Testis (tissue), 3 donors: Measurements from ENCODE around the gene UBE2J1. TPM values are rescaled to one million over a fixed set of nuclear protein-coding genes. Genes with fewer than 3 reads are reported as not detected.

Experiments used
- DNase-seq: peaks from one replicate; pipeline ENCODE4 v3.0.0-alpha.2; 2019
- H3K27ac ChIP-seq, 2 donors: fragments of 200-600 bp; sonication (generic); one replicate each; pipeline ENCODE4 v1.5.1; 2019
- H3K27me3 ChIP-seq: fragments of 200-600 bp; sonication (generic); one replicate; pipeline ENCODE4 v1.5.1; 2019
- H3K36me3 ChIP-seq: fragments of 200-600 bp; sonication (generic); one replicate; pipeline ENCODE4 v1.5.1; 2017; ENCODE audit warnings: low read depth; ENCODE audit errors: missing control alignments
- H3K4me1 ChIP-seq: fragments of 200-600 bp; sonication (generic); one replicate; pipeline ENCODE4 v1.5.1; 2019
- H3K4me3 ChIP-seq, 2 donors: fragments of 200-600 bp; sonication (generic); one replicate each; pipeline ENCODE4 v1.5.1; 2017 to 2019
- H3K9me3 ChIP-seq: fragments of 200-600 bp; sonication (generic); one replicate; pipeline ENCODE4 v1.5.1; 2017
- CTCF ChIP-seq, 3 experiments: fragments of 450-650 bp in 2 of 3; fragments of 200-600 bp in 1 of 3; sonication (generic) in 1 of 3; IDR thresholded peaks; one replicate each; pipeline ENCODE4 v1.5.1; 2016 to 2019; ENCODE audit warnings: antibody characterized with exemption in 3 of 3, mild to moderate bottlenecking in 2 of 3, moderate library complexity in 1 of 3
- POLR2A ChIP-seq: fragments of 450-650 bp; IDR thresholded peaks from one replicate; pipeline ENCODE4 v1.6.1; 2017; ENCODE audit warnings: antibody characterized with exemption, mild to moderate bottlenecking, moderate library complexity
- WGBS, 2 donors: methylation state at CpG; one replicate each; pipeline ENCODE4 v1.1.5; 2018; 5-methylcytosine and 5-hydroxymethylcytosine counted together
- intact Hi-C: fragments of 100-400 bp; cut with DNase I; formaldehyde crosslinking; loops from one replicate; pipeline ENCODE4 v1.15.1; 2023; ENCODE audit warnings: low total_unique reads
- polyA plus RNA-seq: library from polyadenylated mRNA; stranded (reverse); fragments of 350-450 nt; fragmentation: Illumina TruSeq; extraction: RNeasy Lipid Tissue Mini Kit (QIAGEN cat#74804); gene quantifications from one replicate; pipeline ENCODE4 v1.2.3, GENCODE V29; 2014; ENCODE audit warnings: low read depth, low replicate concordance; ENCODE audit not compliant: insufficient read depth
- total RNA-seq, 2 donors: library from RNA; depleted of rRNA; stranded (reverse); fragments of >200 nt; gene quantifications; one replicate each; pipeline ENCODE4 v1.2.3, GENCODE V29; 2016

UBE2J1 gene
- total and polyA plus RNA-seq, 3 donors from 2014 or later = 28.7 to 47.3 (median 38.4) TPM

- WGBS, 2 donors = 86 to 90% methylated on average over 10 to 11 of the region's 11 CpGs
- DNase-seq = no peak
- Histone ChIP-seq H3K27ac (no peak overlapping the region), H3K9me3 (no peaks in the 10 kb centered on the region), H3K36me3 (no peaks in the 10 kb centered on the region), H3K27me3 (no peaks in the 10 kb centered on the region), H3K4me1 (no peaks in the 10 kb centered on the region), H3K4me3 (no peak overlapping the region)
- intact Hi-C loops = no loop called here
- TF ChIP-seq POLR2A (no peak), CTCF (IDR thresholded peaks at IDR 0.05) (no peak)
Observed at GRCh38 chr6:89291256-89291819, 61.2 kb downstream of the UBE2J1 start.

GRCh38 chr6:89290401-89291155 is 61.9 kb downstream of the UBE2J1 start:
- no peaks in the 10 kb centered on the region for H3K4me1 ChIP-seq
- TF ChIP-seq CTCF (IDR thresholded peaks at IDR 0.05) = no peak
- TF ChIP-seq POLR2A = no peak

GRCh38 chr6:89289710-89290109 is 62.8 kb downstream of the UBE2J1 start:
- no peak for DNase-seq
- no peak overlapping the region for H3K4me3 ChIP-seq
- no peak overlapping the region for H3K27ac ChIP-seq
- TF ChIP-seq POLR2A (no peak), CTCF (IDR thresholded peaks at IDR 0.05) (no peak)
- intact Hi-C loops = no loop called here
- H3K27me3 ChIP-seq = no peaks in the 10 kb centered on the region
- no peaks in the 10 kb centered on the region for H3K36me3 ChIP-seq
- H3K4me1 ChIP-seq = no peaks in the 10 kb centered on the region
- 81 to 96% methylated on average over 3 of the region's 3 CpGs for WGBS, 2 donors
- H3K9me3 ChIP-seq = no peaks in the 10 kb centered on the region

More at GRCh38 chr6:89290401-89291155, 61.9 kb downstream of the UBE2J1 start:
- H3K9me3 ChIP-seq = no peaks in the 10 kb centered on the region
- no peak for DNase-seq
- H3K4me3 ChIP-seq = no peak overlapping the region
- no peaks in the 10 kb centered on the region for H3K36me3 ChIP-seq
- intact Hi-C loops = no loop called here
- 89 to 91% methylated on average over 5 to 13 of the region's 13 CpGs for WGBS, 2 donors
- H3K27me3 ChIP-seq = no peaks in the 10 kb centered on the region
- H3K27ac ChIP-seq = no peak overlapping the region

- Histone ChIP-seq H3K4me3 (no peak overlapping the region), H3K27me3 (no peaks in the 10 kb centered on the region), H3K36me3 (no peaks in the 10 kb centered on the region), H3K27ac (no peak overlapping the region), H3K9me3 (no peaks in the 10 kb centered on the region), H3K4me1 (no peaks in the 10 kb centered on the region)
- intact Hi-C loops = no loop called here
- WGBS, 2 donors = 88 to 93% methylated on average over 9 of the region's 9 CpGs
- DNase-seq = no peak
- TF ChIP-seq POLR2A (no peak), CTCF (IDR thresholded peaks at IDR 0.05) (no peak)
Observed at GRCh38 chr6:89287351-89288028, 65.0 kb downstream of the UBE2J1 start.
